OCI-LY1 (cell line): ENCODE data around the gene GRID2.

Experiments used
- CTCF ChIP-seq: fragments of 200-600 bp; sonication (generic), shearing (Covaris generic); IDR thresholded peaks from 2 replicates; pipeline ENCODE4 v1.5.1; 2017; ENCODE audit warnings: mild to moderate bottlenecking, antibody characterized with exemption, low read length, moderate library complexity, mixed read lengths
- EZH2 ChIP-seq: fragments of 200-600 bp; sonication (generic), shearing (Covaris generic); IDR thresholded peaks from 2 replicates; pipeline ENCODE4 v1.8.0; 2017; ENCODE audit warnings: borderline replicate concordance, mixed run types, mild to moderate bottlenecking, antibody characterized with exemption, low read length, moderate library complexity, mixed read lengths

- TF ChIP-seq EZH2 = no peak
- TF ChIP-seq CTCF = peak; percentile 91
Measured at GRCh38 chr4:93791570-93792195, 1487.9 kb downstream of the GRID2 start.
